Stimulated activated CD8-positive, alpha-beta memory T cell treated with anti-CD3 and anti-CD28 coated beads, Interleukin-15, amount 100 ng/mL, for 1 hour (primary cell): ENCODE results near the gene FBRS.
A peak's percentile ranks its signal among the peaks of the same experiment; 100 is the strongest.

Experiments used
- DNase-seq: peaks from one replicate; pipeline ENCODE4 v3.0.0-alpha.2; 2020; ENCODE audit warnings: low read depth

Gene FBRS

DNA sequence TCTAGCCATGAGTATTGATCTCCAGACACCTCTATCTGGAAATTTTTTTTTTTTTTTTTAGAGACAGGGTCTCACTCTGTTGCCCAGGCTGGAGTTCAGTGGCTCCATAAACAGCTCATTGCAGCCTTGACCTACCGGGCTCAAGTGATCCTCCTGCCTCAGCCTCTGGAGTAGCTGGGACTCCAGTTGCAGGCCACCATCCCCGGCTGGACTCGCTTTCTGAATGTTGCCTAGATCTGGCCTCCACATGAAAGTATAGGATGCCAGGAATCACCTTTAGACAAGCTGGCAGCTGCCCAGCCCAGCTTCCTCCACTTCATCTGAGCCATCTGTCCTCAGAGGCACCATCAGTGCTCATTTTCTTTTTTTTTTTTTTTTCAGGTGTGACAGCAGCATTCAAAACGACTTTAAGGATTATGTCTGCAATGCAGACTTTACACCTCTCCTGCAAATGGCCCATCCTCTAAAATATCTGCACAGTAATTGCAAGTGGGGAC, 13.8 kb upstream of the FBRS start:
- no peak for DNase-seq

DNA sequence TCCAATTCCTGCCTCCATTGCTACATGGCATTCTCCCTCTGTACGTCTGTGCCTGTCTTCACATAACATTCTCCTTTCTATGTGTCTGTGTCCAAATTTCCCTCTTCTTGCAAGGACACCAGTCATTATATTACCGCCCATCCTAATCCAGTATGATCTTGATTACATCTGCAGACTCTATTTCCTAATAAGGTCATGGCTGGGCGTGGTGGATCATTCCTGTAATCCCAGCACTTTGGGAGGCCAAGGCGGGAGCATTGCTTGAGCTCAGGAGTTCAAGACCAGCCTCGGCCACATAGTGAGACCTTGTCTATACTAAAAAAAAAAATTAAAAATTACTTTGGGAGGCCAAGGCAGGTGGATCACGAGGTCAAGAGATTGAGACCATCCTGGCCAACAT, 12.5 kb upstream of the FBRS start:
- DNase-seq = no peak

DNA sequence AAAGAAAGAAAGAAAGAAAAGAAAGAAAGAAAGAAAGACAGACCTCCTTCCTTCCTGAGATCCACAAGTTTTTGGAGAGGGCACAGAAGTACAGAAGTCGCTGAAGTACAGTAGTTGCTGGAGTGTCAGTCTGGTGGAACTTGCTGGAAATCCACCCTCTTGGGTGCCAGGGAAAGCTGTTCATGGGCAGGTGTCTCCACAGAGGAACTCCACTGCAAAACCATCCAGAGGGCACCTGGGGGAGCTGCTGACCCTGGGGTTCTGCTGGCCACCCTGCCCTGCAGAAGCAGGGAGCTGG, 11.0 kb upstream of the FBRS start:
- no peak for DNase-seq

DNA sequence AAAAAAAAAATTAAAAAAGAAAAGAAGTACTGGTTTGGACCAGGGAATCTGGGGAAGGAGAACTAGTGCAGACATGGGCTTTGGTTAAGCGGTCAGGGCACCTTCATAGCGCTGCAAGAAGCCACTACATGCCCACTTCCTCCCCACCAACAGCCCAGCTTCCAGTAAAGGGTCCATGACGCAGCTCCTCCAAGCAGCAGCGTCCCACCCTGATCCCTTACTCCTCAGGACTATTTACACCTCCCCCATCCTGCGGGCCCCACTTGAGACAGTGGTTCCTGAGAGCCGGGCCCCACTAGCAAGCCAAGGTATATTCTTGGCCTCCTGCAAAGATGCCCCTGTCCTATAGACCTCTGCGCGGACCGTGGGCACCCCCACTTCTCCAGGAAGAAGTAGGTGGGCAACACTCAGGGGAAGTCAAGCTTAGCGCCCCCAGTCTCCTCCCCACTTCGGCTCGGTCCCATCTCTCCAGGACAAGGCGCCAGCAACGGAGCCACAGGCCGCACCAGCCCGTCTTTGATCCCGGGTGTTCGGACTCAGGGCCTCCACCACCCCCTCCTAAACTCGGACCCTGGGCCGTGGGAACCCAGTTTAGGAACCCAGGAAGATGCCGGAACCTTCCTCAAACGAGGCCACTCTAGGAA, 8.4 kb upstream of the FBRS start:
- DNase-seq = no peak

DNA sequence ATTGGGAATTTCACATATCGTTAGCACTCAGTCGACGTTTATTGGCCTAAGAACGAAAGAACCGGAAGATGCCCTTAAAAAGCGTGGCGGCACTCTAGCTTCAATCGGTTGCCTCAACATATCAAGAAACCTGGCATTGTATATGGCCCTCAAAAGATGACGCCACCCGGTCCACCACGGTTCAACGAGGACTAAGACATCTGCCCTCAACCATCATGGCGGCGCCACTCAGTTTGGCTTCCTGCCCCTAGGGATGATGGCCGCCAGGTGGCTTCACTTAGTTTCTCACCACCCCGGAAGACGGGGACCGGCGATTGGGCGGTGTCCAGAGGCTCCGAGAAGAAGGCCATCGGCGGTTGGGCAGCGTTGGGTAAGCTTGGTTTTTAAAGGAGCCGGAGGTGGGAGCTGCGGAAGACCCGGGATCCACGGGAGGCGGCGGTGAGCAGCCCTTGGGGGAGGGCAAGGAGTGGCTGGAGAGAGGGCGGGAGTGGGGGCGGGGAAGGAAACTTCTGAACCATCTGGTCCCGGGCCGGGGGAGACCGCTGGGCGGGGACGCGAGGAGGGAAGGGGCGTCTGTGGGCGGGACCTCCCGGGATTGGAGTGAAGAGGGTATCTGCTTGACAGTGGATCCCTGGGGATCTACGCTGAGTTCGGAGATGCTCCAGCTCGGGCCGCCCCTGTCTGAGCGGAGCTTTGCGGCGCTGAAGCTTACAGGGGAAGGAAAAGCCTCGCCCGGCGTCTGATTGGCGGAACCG, 7.7 kb upstream of the FBRS start, which contains the start of gene PRR14:
Gene PRR14, plus strand, starts transcription at position 592 of the 755 bp plus-strand sequence. CDS start 686 bp downstream, outside the sequence.
- DNase-seq = peak; percentile 95

GRCh38 chr16:30651124-30652004, 6.9 kb upstream of the FBRS start:
- DNase-seq = no peak

- DNase-seq = no peak
Measured at GRCh38 chr16:30652005-30652296, 6.3 kb upstream of the FBRS start.

DNA sequence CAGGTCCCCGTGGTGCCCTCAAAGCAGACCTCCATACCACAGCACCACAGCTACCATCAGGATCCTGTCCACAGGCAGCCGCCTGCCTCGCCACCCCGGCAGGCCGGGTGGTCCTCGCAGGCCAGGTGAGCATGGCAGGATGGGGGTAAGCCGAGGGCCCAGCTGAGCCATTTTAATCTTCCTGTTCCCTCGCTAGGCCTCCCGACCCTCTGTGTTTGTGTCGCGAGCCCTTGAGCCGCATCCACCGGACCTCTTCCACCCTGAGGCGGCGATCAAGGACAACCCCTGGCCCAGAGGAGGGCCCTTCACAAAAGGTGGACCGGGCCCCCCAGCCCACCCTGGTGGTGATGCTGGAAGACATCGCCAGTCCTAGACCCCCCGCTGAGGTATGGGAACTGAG, 5.5 kb upstream of the FBRS start:
- DNase-seq = no peak

GRCh38 chr16:30654856-30655255, 3.4 kb upstream of the FBRS start:
- no peak for DNase-seq

GRCh38 chr16:30655815-30656347, 2.4 kb upstream of the FBRS start:
- DNase-seq = no peak

DNA sequence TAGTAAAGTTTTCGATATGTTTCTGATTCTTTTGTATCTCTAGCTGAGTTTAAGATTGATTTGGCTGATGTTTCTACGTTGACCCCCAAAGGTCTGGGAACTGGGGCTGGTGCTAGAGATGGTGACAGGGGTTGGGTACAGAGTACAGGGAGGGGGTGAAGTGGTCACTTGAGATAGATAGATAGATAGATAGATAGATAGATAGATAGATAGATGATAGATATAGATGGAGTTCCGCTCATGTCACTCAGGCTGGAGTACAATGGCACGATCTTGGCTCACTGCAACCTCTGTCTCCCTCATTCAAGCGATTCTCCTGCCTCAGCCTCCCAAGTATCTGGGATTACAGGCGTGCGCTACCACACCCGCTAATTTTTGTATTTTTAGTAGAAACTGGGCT, 1.8 kb upstream of the FBRS start:
- no peak for DNase-seq

- DNase-seq = no peak
Measured at GRCh38 chr16:30656974-30657865, 1.0 kb upstream of the FBRS start.

DNA sequence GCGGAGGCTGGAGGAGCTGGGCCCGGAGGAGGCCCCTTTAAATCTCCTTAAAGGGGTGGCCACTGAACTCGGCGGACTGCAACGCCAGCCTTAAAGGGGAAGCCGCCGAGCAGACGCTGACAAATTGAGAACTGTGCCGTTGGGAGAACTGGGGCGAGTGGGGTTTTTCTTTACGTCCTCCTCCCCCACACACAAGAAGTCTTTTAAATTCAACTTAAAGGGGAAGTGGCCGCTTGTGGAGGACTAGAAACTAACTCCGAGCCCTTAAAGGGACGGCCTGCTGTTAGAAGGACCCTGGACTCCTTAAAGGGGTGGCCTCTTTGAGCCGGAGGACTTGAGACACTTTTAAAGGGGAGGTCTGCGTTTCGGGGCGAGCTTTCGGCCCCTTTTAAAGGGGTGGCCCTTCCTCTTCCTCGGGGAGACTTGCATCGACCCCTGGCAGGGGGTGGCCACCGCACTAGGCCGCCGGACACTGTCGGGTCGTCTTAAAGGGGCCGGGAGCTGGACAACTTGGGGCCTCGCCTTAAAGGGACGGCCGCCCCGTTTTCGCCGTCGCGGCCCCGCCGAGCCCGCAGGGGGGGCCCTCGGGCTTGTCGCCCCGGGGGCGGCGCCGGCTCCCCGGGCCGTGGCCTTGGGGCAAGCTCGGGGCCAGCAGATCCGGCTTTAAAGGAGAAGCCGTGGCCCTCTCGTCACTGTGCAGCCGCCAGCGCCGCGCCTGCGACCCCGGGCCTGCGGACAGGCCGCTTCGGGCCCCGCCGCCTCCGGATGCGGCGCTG, 688 bp downstream of the FBRS start:
- peak; percentile 84 for DNase-seq

GRCh38 chr16:30659507-30660423, 1.5 kb downstream of the FBRS start:
- DNase-seq = no peak

- peak; percentile 49 for DNase-seq
Measured at GRCh38 chr16:30660424-30661261, 2.4 kb downstream of the FBRS start.

GRCh38 chr16:30662449-30662848, 4.2 kb downstream of the FBRS start:
- DNase-seq = no peak

GRCh38 chr16:30663038-30663437, 4.8 kb downstream of the FBRS start:
- no peak for DNase-seq

GRCh38 chr16:30663820-30664219, 5.6 kb downstream of the FBRS start:
- DNase-seq = no peak

- DNase-seq = no peak
Measured at GRCh38 chr16:30664616-30665109, 6.4 kb downstream of the FBRS start.
